Measurements from ENCODE around the gene HPN.
"Not testable (repeated sequence)": the region's sequence is repeated elsewhere in the genome, so short reads cannot be mapped to it uniquely, and the experiment has no call there.

HPN gene

DNA sequence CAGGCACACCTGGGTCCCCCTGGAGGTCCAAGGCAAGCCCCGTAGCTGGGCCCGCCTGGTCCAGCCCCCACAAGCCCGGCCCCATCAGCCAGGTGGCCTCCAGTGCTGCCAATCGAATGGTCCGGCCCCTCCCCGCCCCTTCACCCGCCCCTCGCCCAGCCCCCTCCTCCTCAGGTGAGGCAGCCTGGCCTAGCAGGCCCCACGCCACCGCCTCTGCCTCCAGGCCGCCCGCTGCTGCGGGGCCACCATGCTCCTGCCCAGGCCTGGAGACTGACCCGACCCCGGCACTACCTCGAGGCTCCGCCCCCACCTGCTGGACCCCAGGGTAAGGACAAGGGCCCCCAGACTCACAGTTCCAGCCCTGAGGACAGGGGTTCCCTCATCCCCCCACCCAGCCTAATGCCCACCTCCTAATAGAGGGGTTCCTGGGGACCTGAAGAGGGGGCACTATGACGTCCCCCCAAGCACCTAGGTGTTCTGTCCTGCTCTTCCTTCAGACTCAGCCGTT lies at the start of gene HPN:
Gene HPN (plus strand): TSS at position 174 of the 508 bp plus-strand sequence. CDS start 786 bp downstream, outside the sequence.
- DNase-seq (ENCODE audit: low read depth in 2 of 2): no peak

DNA sequence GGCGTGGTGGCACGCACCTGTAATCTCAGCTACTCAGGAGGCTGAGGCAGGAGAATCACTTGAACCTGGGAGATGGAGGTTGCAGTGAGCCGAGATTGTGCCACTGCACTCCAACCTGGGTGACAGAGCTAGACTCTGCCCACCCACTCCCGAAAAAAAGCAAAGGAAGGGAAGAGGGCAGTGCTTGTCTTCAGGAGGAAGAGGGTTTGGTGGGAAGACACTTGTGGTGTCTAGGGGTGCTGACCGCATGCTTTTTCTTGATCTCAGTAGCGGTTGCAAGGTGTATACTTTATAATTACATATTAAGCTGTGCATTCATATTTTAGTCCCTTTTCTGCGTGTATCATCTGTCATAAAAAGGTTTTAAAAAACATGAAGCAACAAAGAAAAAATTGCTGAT lies 48.9 kb upstream of the HPN start:
- DNase-seq (ENCODE audit: low read depth in 2 of 2): not testable (repeated sequence)

- DNase-seq (ENCODE audit: low read depth in 2 of 2): no peak
These were observed 47.3 kb upstream of the HPN start for GRCh38 chr19:34994286-34994642.

GRCh38 chr19:34994643-34995541 lies 46.6 kb upstream of the HPN start:
- DNase-seq (ENCODE audit: low read depth in 2 of 2): no peak

DNA sequence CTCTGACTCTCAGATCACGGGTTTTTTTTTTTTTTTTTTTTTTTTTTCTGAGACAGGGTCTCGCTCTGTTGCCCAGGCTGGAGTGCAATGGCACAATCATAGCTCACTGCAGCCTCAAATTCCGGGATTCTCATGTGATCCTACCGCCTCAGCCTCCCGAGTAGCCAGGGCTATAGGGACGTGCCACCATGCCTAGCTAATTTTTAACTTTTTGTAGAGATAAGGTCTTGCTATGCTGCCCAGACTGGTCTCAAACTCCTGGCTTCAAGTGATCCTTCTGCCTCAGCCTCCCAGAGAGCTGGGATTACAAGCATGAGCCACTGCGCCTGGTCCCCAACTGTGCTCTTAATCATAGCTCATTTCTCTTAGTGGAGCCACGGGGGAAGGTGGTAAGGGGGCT lies 46.0 kb upstream of the HPN start:
- no peak for DNase-seq (ENCODE audit: low read depth in 2 of 2)

- DNase-seq (ENCODE audit: low read depth in 2 of 2): no peak
These were observed 44.4 kb upstream of the HPN start for GRCh38 chr19:34997071-34997617.

GRCh38 chr19:34998224-34998623 lies 43.3 kb upstream of the HPN start:
- DNase-seq (ENCODE audit: low read depth in 2 of 2): not testable (repeated sequence)

- DNase-seq (ENCODE audit: low read depth in 2 of 2): no peak
These were observed 42.6 kb upstream of the HPN start for GRCh38 chr19:34998777-34999497.

DNA sequence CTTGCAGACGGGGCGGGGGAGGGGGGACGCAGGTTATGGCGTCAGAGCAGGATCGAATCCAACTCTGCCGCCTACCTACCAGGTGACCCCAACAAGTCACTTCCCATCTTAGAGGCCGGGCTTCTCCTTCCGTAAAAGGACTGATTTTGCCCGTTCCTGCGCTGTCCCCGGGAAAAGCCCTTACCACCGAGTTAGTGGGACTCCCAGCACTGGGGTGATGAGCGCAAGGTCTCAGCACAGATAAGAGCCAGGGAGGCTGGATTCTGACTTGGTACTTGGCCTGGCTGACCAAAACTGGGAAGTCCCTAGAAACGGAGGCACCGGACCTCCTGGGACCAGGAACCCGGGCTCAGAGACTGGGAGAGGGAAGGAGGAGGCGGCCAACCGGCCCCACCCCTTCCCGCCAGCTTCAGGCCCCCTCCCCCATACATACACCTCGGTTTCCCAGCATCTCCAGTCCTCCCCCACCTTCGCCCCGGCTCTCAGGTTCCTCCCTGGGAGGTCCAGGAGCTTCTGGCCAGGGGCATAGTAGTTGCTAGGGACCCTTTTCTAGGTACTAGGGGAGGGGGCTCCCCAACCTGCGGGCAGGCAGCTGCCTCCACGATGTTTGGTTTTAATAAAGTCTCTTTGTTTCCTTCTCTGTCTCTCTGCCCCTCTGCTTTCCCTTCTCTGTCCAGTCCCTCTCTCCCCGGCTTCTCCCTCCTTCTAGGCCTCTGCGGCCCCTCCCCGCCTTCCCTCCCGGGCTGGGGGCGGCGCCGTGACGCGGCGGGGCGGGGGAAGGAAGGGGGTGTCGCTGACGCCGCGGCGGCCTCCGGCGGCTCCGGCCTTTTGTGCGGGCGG lies 41.8 kb upstream of the HPN start, which contains the start of gene GRAMD1A:
Gene GRAMD1A (plus strand): TSS at position 826 of the 840 bp plus-strand sequence. CDS start 156 bp downstream, outside the sequence.
- DNase-seq (ENCODE audit: low read depth in 2 of 2): peak; percentile 39 to 51

GRCh38 chr19:35000338-35000646 lies 41.2 kb upstream of the HPN start:
- DNase-seq (ENCODE audit: low read depth in 2 of 2): no peak

- DNase-seq (ENCODE audit: low read depth in 2 of 2): no peak
These were observed 40.6 kb upstream of the HPN start for GRCh38 chr19:35000647-35001501.

- no peak for DNase-seq (ENCODE audit: low read depth in 2 of 2)
These were observed 39.4 kb upstream of the HPN start for GRCh38 chr19:35002037-35002535.

DNA sequence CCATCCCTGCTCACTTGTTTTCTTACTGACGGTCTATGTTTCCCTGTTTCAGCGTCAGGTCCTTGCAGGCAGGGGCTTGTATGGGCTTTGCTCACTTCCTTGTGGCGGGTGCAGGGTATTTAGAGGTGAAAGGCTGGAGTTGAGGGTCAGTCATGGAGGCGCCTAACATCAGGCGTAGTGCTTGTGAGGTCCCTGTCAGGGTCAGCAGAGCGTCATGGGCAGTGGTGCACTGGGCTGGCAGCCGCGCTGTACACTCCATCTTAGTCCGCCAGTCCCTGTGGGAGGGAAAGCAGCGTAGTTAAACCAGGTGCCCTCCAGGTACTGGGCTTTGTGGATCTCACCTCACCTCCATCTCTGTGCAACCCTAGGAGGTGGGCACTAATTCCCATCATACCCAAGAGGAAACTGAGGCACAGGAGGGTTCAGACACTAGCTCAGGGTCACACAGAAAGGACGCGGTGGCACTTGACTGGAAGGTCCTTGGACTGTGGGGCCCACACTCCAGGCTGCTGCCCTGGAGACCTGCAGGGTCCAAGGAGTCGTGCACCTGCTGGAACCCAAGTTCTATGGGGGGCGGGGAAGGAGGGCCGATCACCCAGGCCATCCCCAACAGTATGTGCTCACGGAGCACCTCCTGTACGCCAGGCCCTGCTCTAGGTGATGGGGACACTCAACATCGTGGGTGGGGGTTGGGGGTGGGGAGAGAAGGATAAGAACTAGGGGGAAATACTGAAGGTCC lies 36.8 kb upstream of the HPN start:
- no peak for DNase-seq (ENCODE audit: low read depth in 2 of 2)

GRCh38 chr19:35005256-35005977 lies 36.1 kb upstream of the HPN start:
- DNase-seq (ENCODE audit: low read depth in 2 of 2): no peak

DNA sequence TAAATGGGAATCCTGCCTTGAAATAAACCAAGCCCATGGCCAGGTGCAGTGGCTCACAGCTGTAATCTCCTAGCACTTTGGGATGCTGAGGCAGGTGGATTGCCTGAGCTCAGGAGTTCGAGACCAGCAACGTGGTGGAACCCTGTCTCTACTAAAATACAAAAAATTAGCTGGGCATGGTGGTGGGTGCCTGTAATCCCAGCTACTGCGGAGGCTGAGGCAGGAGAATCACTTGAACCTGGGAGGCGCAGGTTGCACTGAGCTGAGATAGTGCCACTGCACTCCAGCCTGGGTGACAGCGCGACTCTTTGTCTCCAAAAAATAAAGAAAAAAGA lies 35.5 kb upstream of the HPN start:
- not testable (repeated sequence) for DNase-seq (ENCODE audit: low read depth in 2 of 2)

- no peak for DNase-seq (ENCODE audit: low read depth in 2 of 2)
These were observed 35.1 kb upstream of the HPN start for GRCh38 chr19:35006342-35006998.

GRCh38 chr19:35006999-35007365 lies 34.5 kb upstream of the HPN start:
- DNase-seq (ENCODE audit: low read depth in 2 of 2): no peak

DNA sequence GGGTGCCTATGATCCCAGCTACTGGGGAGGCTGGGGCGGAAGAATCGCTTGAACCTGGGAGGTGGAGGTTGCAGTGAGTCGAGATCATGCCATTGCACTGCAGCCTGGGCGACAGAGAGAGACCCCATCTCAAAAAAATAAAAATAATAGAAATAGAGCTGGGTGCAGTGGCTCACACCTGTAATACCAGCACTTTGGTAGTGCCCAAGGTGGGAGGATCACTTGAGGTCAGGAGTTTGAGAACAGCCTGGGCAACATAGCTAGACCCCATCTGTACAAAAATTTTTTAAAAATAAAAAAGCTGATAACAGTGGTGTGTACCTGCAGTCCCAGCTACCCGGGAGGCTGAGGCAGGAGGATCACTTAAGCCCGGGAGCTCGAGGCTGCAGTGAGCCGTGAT lies 34.1 kb upstream of the HPN start:
- DNase-seq (ENCODE audit: low read depth in 2 of 2): not testable (repeated sequence)

DNA sequence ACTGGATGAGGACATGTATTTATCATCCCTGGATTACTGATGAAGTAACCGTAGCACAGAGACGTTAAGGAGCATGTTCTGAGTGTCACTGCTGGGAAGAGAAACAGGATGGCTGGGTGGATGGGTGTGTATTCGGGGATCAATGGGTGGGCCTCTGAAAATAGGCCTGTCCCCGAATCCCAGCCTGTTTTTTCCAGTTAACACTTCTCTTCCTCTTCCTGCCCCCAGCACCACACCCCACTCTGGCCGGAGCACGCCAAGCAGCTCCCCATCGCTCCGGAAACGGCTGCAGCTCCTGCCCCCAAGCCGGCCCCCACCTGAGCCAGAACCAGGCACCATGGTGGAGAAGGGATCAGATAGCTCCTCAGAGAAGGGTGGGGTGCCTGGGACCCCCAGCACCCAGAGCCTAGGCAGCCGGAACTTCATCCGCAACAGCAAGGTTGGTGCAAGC lies 32.6 kb upstream of the HPN start:
- DNase-seq (ENCODE audit: low read depth in 2 of 2): no peak
